Gastrocnemius medialis (tissue), 4 donors: ENCODE results near the gene NPB. TPM values are rescaled to one million over a fixed set of nuclear protein-coding genes. Genes with fewer than 3 reads are reported as not detected.
A peak's percentile ranks its signal among the peaks of the same experiment; 100 is the strongest.

ENCODE experiments used
- ATAC-seq, 2 donors: fragments of 150-250 bp; one replicate each; pipeline ENCODE4 v1.9.1; 2016
- DNase-seq, 2 donors: peaks; one replicate each; pipeline ENCODE4 v3.0.0-alpha.2; 2019
- H3K27ac ChIP-seq, 4 donors: fragments of 200-600 bp; sonication (generic); 1 replicate in 1 of 4; 2 replicates in 3 of 4; pipeline ENCODE4 v1.5.1; 2016 to 2018; ENCODE audit warnings: mild to moderate bottlenecking in 2 of 4, moderate library complexity in 1 of 4
- H3K27me3 ChIP-seq, 3 donors: fragments of 200-600 bp; sonication (generic) in 2 of 3; 1 replicate in 1 of 3; 2 replicates in 2 of 3; pipeline versions ENCODE4 v1.5.1 to v1.6.0; 2016 to 2019; ENCODE audit warnings: mild to moderate bottlenecking in 1 of 3, moderate library complexity in 1 of 3
- H3K36me3 ChIP-seq, 2 donors: fragments of 200-600 bp; sonication (generic) in 1 of 2; one replicate each; pipeline ENCODE4 v1.5.1; 2017 to 2018
- H3K4me1 ChIP-seq, 2 donors: fragments of 200-600 bp; sonication (generic) in 1 of 2; one replicate each; pipeline ENCODE4 v1.5.1; 2016 to 2017; ENCODE audit warnings: mild to moderate bottlenecking in 2 of 2
- H3K4me3 ChIP-seq, 4 donors: fragments of 200-600 bp; sonication (generic) in 3 of 4; 1 replicate in 1 of 4; 2 replicates in 3 of 4; pipeline ENCODE4 v1.5.1; 2016 to 2019; ENCODE audit warnings: mild to moderate bottlenecking in 2 of 4
- H3K9me3 ChIP-seq, 3 donors: fragments of 200-600 bp; sonication (generic) in 2 of 3; 1 replicate in 1 of 3; 2 replicates in 2 of 3; pipeline ENCODE4 v1.5.1; 2016 to 2019
- CTCF ChIP-seq, 5 experiments: fragments of 450-650 bp in 3 of 5; fragments of 200-600 bp in 2 of 5; sonication (generic) in 2 of 5; IDR thresholded peaks in 4 of 5; conservative IDR thresholded peaks in 1 of 5; 1 replicate in 4 of 5; 2 replicates in 1 of 5; pipeline ENCODE4 v1.5.1; 2016 to 2019; ENCODE audit warnings: antibody characterized with exemption in 5 of 5, mild to moderate bottlenecking in 3 of 5, moderate library complexity in 3 of 5
- POLR2A ChIP-seq, 2 donors: fragments of 450-650 bp; IDR thresholded peaks; one replicate each; pipeline ENCODE4 v1.6.1; 2017; ENCODE audit warnings: antibody characterized with exemption in 2 of 2, mild to moderate bottlenecking in 2 of 2, moderate library complexity in 2 of 2
- in situ Hi-C, 4 donors: fragments of 200-750 bp; cut with MboI; loops; one replicate each; pipeline versions ENCODE4 v1.15.0 to v1.8.0; 2017; ENCODE audit warnings: low sequenced_read_pairs in 4 of 4
- intact Hi-C: fragments of 100-400 bp; cut with DNase I; formaldehyde crosslinking; loops from one replicate; pipeline ENCODE4 v1.15.1; 2023; ENCODE audit warnings: low total_unique reads
- total RNA-seq, 4 donors: library from RNA; depleted of rRNA; stranded (reverse); fragments of >200 nt; gene quantifications; one replicate each; pipeline versions ENCODE4 v1.1.0 to v1.2.3, GENCODE V29; 2016

Gene NPB
- total RNA-seq, 4 donors from 2014 or later: 0.46 to 1.4 (median 1.1) TPM; not detected in 1

- DNase-seq (no peak), ATAC-seq (no peak)
- peaks cover 81 to 83% of the 10 kb centered on the region in 2 donors for H3K4me1 ChIP-seq
- TF ChIP-seq CTCF (IDR thresholded peaks at IDR 0.05 in 4 of 5, conservative IDR thresholded peaks at IDR 0.05 in 1 of 5) (no peak), POLR2A (IDR thresholded peaks at IDR 0.05) (no peak)
- H3K27ac ChIP-seq: peak overlapping the region; percentile 90 to 98 (median 93)
- peak overlapping the region in 1 of 4 donors; percentile 51 for H3K4me3 ChIP-seq
- H3K36me3 ChIP-seq: peaks cover 0 to 12% of the 10 kb centered on the region in 2 donors
- H3K9me3 ChIP-seq: no peaks in the 10 kb centered on the region
- intact Hi-C loops: loop anchor here (10.0 kb wide), 2 partner anchors 534 to 596 kb away; partner anchors contain the start of genes CYBC1 and NARF
- H3K27me3 ChIP-seq: no peaks in the 10 kb centered on the region
- in situ Hi-C loops: no loop called here
These were observed 18.8 kb downstream of the NPB start for GRCh38 chr17:81920612-81921536.

GRCh38 chr17:81921537-81921862 lies 19.5 kb downstream of the NPB start:
- intact Hi-C loops (loop anchor here (10.0 kb wide), 2 partner anchors 533 to 597 kb away; partner anchors contain the start of genes CYBC1 and NARF), in situ Hi-C loops (no loop called here)
- Histone ChIP-seq H3K36me3 (peaks cover 0 to 12% of the 10 kb centered on the region in 2 donors), H3K27ac (peak overlapping the region; percentile 90 to 98 (median 93)), H3K9me3 (no peaks in the 10 kb centered on the region), H3K4me3 (peak overlapping the region in 2 of 4 donors; percentile 50 to 51), H3K27me3 (no peaks in the 10 kb centered on the region), H3K4me1 (peaks cover 86 to 88% of the 10 kb centered on the region in 2 donors)
- ATAC-seq: no peak
- no peak for TF ChIP-seq POLR2A (IDR thresholded peaks at IDR 0.05)
- no peak for TF ChIP-seq CTCF (IDR thresholded peaks at IDR 0.05 in 4 of 5, conservative IDR thresholded peaks at IDR 0.05 in 1 of 5)
- no peak for DNase-seq

GRCh38 chr17:81921996-81922565 lies 20.0 kb downstream of the NPB start:
- H3K36me3 ChIP-seq: peaks cover 0 to 12% of the 10 kb centered on the region in 2 donors
- no peak for ATAC-seq
- no peaks in the 10 kb centered on the region for H3K9me3 ChIP-seq
- TF ChIP-seq POLR2A (IDR thresholded peaks at IDR 0.05) (no peak), CTCF (IDR thresholded peaks at IDR 0.05 in 4 of 5, conservative IDR thresholded peaks at IDR 0.05 in 1 of 5) (no peak)
- no peak for DNase-seq
- no peaks in the 10 kb centered on the region for H3K27me3 ChIP-seq
- H3K4me3 ChIP-seq: peak overlapping the region; percentile 50 to 71 (median 60)
- H3K4me1 ChIP-seq: peaks cover 80 to 83% of the 10 kb centered on the region in 2 donors
- H3K27ac ChIP-seq: peak overlapping the region; percentile 90 to 98 (median 93)
- intact Hi-C loops (loop anchor here (10.0 kb wide), 2 partner anchors 533 to 597 kb away; partner anchors contain the start of genes CYBC1 and NARF), in situ Hi-C loops (no loop called here)

GRCh38 chr17:81922566-81923301 lies 20.7 kb downstream of the NPB start:
- intact Hi-C loops (loop anchor here (10.0 kb wide), 2 partner anchors 532 to 598 kb away; partner anchors contain the start of genes CYBC1 and NARF), in situ Hi-C loops (no loop called here)
- Histone ChIP-seq H3K4me3 (peak overlapping the region; percentile 50 to 71 (median 60)), H3K36me3 (peaks cover 0 to 12% of the 10 kb centered on the region in 2 donors), H3K27me3 (no peaks in the 10 kb centered on the region), H3K4me1 (peaks cover 77 to 79% of the 10 kb centered on the region in 2 donors), H3K9me3 (no peaks in the 10 kb centered on the region), H3K27ac (peak overlapping the region; percentile 90 to 98 (median 93))
- ATAC-seq (no peak), DNase-seq (peak in 1 of 2 donors; percentile 51)
- TF ChIP-seq CTCF (IDR thresholded peaks at IDR 0.05 in 4 of 5, conservative IDR thresholded peaks at IDR 0.05 in 1 of 5): no peak
- TF ChIP-seq POLR2A (IDR thresholded peaks at IDR 0.05): no peak
